ENCODE results near the gene SPNS2.

DNA sequence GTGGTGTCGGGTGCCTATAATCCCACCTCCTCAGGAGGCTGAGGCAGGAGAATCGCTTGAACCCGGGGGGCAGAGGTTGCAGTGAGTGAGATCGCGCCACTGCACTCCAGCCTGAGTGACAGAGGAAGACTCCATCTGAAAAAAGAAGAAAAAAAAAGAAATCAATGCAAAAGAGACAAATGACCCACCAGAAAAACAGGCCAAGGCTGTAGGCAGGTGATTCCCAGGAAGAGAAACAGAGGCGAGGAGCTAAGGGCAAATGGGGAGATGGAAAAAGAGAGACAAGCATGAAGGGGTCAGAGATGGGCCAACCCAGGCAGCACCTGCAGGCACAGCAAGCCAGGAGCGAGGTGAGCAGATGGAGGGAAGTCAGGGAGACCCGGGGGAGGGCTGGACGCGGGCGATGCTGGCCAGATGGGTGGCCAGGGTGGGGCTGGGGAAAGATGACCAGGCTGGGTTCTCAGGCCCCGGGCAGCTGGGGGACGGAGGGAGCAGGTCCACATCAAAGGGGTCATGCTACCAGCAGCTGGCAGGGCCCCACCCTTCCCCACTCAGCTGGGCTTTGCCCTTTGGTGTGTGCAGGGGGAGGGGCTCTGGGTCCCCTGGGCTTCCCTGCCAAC, 31.0 kb downstream of the SPNS2 start:
- TF ChIP-seq, protein P1, sequence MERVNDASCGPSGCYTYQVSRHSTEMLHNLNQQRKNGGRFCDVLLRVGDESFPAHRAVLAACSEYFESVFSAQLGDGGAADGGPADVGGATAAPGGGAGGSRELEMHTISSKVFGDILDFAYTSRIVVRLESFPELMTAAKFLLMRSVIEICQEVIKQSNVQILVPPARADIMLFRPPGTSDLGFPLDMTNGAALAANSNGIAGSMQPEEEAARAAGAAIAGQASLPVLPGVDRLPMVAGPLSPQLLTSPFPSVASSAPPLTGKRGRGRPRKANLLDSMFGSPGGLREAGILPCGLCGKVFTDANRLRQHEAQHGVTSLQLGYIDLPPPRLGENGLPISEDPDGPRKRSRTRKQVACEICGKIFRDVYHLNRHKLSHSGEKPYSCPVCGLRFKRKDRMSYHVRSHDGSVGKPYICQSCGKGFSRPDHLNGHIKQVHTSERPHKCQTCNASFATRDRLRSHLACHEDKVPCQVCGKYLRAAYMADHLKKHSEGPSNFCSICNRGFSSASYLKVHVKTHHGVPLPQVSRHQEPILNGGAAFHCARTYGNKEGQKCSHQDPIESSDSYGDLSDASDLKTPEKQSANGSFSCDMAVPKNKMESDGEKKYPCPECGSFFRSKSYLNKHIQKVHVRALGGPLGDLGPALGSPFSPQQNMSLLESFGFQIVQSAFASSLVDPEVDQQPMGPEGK (CRISPR knock-in tag; IDR thresholded peaks at IDR 0.05; ENCODE audit: borderline replicate concordance) = no peak
- no peak for TF ChIP-seq ARNTL (CRISPR knock-in tag; IDR thresholded peaks at IDR 0.05; ENCODE audit: borderline replicate concordance, low read depth)
- no peak for TF ChIP-seq ZNF565 (CRISPR knock-in tag; conservative IDR thresholded peaks at IDR 0.05; ENCODE audit: low read depth)
- no peak for TF ChIP-seq TSHZ2 (CRISPR knock-in tag; IDR thresholded peaks at IDR 0.05)
